Activated naive CD4-positive, alpha-beta T cell treated with anti-CD3 and anti-CD28 coated beads, Interleukin-2, amount 50 U/mL, for 72 hours (primary cell): ENCODE results near the gene ZBED2. TPM values are rescaled to one million over a fixed set of nuclear protein-coding genes. Genes with fewer than 3 reads are reported as not detected.
A peak's percentile ranks its signal among the peaks of the same experiment; 100 is the strongest.
"Not testable (repeated sequence)": the region's sequence is repeated elsewhere in the genome, so short reads cannot be mapped to it uniquely, and the experiment has no call there.

Experiments
- ATAC-seq, 2 donors: fragments of 150-1000 bp; cut with Tn5 transposase; 2 replicates each; pipeline ENCODE4 v1.10.0; 2021; ENCODE audit warnings: mild to moderate bottlenecking in 2 of 2, moderate library complexity in 2 of 2
- DNase-seq, 2 donors: peaks; one replicate each; pipeline ENCODE4 v3.0.0; 2021 to 2022; ENCODE audit warnings: low spot score in 2 of 2
- H3K27ac Mint-ChIP-seq, 2 donors: one replicate each; pipeline ENCODE4 v1.8.0; 2022; ENCODE audit warnings: mild to moderate bottlenecking in 2 of 2, mixed read lengths in 2 of 2
- H3K36me3 Mint-ChIP-seq, 2 donors: one replicate each; pipeline ENCODE4 v1.8.0; 2022; ENCODE audit warnings: mixed read lengths in 2 of 2
- H3K9me3 Mint-ChIP-seq, 2 donors: one replicate each; pipeline ENCODE4 v1.8.0; 2022; ENCODE audit warnings: mixed read lengths in 2 of 2
- total RNA-seq, 2 donors: library from RNA; stranded (reverse); gene quantifications; one replicate each; pipeline ENCODE4 v1.2.3, GENCODE V29; 2022

Gene ZBED2
- 100 to 1,000 TPM; 306 to 517 TPM for total RNA-seq

GRCh38 chr3:111595232-111595631, at the start of gene ZBED2:
ZBED2 (minus strand) TSS chr3:111595346; CDS start chr3:111594201, 1,145 bp downstream.
- peak within 1 kb of the TSS; percentile 96 to 98 for H3K27ac Mint-ChIP-seq
- DNase-seq (no peak), ATAC-seq (peak; percentile 66 to 77)

GRCh38 chr3:111639316-111639715, 44.2 kb upstream of the ZBED2 start:
- peaks cover 52 to 55% of the 10 kb centered on the region in 2 donors for H3K36me3 Mint-ChIP-seq
- H3K9me3 Mint-ChIP-seq, result peaks cover 31 to 44% of the 10 kb centered on the region in 2 donors
- ATAC-seq (no peak), DNase-seq (no peak)
- peak overlapping the region in 1 of 2 donors; percentile 83 for H3K27ac Mint-ChIP-seq

More at GRCh38 chr3:111595232-111595631, at the start of gene ZBED2:
- H3K9me3 Mint-ChIP-seq, result peaks cover 0 to 4% of the 10 kb centered on the region in 2 donors
- H3K36me3 Mint-ChIP-seq, result peaks cover 65 to 75% of the 10 kb centered on the region in 2 donors

- Mint-ChIP-seq H3K9me3 (peaks cover 14 to 25% of the 10 kb centered on the region in 2 donors), H3K27ac (no peak overlapping the region), H3K36me3 (peaks cover 34 to 42% of the 10 kb centered on the region in 2 donors)
- ATAC-seq (no peak), DNase-seq (no peak)
These were observed 41.3 kb upstream of the ZBED2 start for GRCh38 chr3:111636366-111636885.

- H3K27ac Mint-ChIP-seq, result no peak overlapping the region
These were observed 40.3 kb upstream of the ZBED2 start for GRCh38 chr3:111635403-111635802.

GRCh38 chr3:111630638-111631037, 35.5 kb upstream of the ZBED2 start:
- Mint-ChIP-seq H3K9me3 (peaks cover 10 to 41% of the 10 kb centered on the region in 2 donors), H3K36me3 (peaks cover 39 to 62% of the 10 kb centered on the region in 2 donors)
- DNase-seq, ATAC-seq, H3K27ac Mint-ChIP-seq: not testable (repeated sequence)

More at GRCh38 chr3:111635403-111635802, 40.3 kb upstream of the ZBED2 start:
- no peak for ATAC-seq
- DNase-seq, result no peak
- Mint-ChIP-seq H3K36me3 (peaks cover 32 to 44% of the 10 kb centered on the region in 2 donors), H3K9me3 (peaks cover 8 to 26% of the 10 kb centered on the region in 2 donors)

GRCh38 chr3:111629018-111629417, 33.9 kb upstream of the ZBED2 start:
- Mint-ChIP-seq H3K9me3 (peaks cover 10 to 41% of the 10 kb centered on the region in 2 donors), H3K36me3 (peaks cover 39 to 72% of the 10 kb centered on the region in 2 donors)
- H3K27ac Mint-ChIP-seq, ATAC-seq, DNase-seq: not testable (repeated sequence)

- peaks cover 39 to 69% of the 10 kb centered on the region in 2 donors for H3K36me3 Mint-ChIP-seq
- ATAC-seq (no peak), DNase-seq (no peak)
- no peak overlapping the region for H3K27ac Mint-ChIP-seq
- peaks cover 10 to 41% of the 10 kb centered on the region in 2 donors for H3K9me3 Mint-ChIP-seq
These were observed 31.9 kb upstream of the ZBED2 start for GRCh38 chr3:111627092-111627491.

GRCh38 chr3:111621535-111621934, 26.4 kb upstream of the ZBED2 start:
- no peak overlapping the region for H3K27ac Mint-ChIP-seq
- peaks cover 10 to 41% of the 10 kb centered on the region in 2 donors for H3K36me3 Mint-ChIP-seq
- DNase-seq, result peak in 1 of 2 donors; percentile 49
- H3K9me3 Mint-ChIP-seq, result peaks cover 0 to 4% of the 10 kb centered on the region in 2 donors
- peak in 1 of 2 donors; percentile 43 for ATAC-seq

- DNase-seq (no peak), ATAC-seq (no peak)
- peaks cover 4 to 8% of the 10 kb centered on the region in 2 donors for H3K9me3 Mint-ChIP-seq
- peaks cover 21 to 48% of the 10 kb centered on the region in 2 donors for H3K36me3 Mint-ChIP-seq
- peak overlapping the region in 1 of 2 donors; percentile 17 for H3K27ac Mint-ChIP-seq
These were observed 24.7 kb upstream of the ZBED2 start for GRCh38 chr3:111619833-111620232.

GRCh38 chr3:111618945-111619344, 23.8 kb upstream of the ZBED2 start:
- DNase-seq, result no peak
- peaks cover 9 to 13% of the 10 kb centered on the region in 2 donors for H3K9me3 Mint-ChIP-seq
- H3K27ac Mint-ChIP-seq, result peak overlapping the region; percentile 83 to 100
- no peak for ATAC-seq
- peaks cover 26 to 49% of the 10 kb centered on the region in 2 donors for H3K36me3 Mint-ChIP-seq

GRCh38 chr3:111617912-111618601, 22.9 kb upstream of the ZBED2 start:
- H3K36me3 Mint-ChIP-seq, result peaks cover 28 to 57% of the 10 kb centered on the region in 2 donors
- ATAC-seq (no peak), DNase-seq (no peak)
- H3K27ac Mint-ChIP-seq, result peak overlapping the region; percentile 83 to 100
- peaks cover 9 to 13% of the 10 kb centered on the region in 2 donors for H3K9me3 Mint-ChIP-seq

- Mint-ChIP-seq H3K27ac (peak overlapping the region; percentile 11 to 100), H3K36me3 (peaks cover 34 to 64% of the 10 kb centered on the region in 2 donors), H3K9me3 (peaks cover 9 to 13% of the 10 kb centered on the region in 2 donors)
- ATAC-seq (no peak), DNase-seq (no peak)
These were observed 22.3 kb upstream of the ZBED2 start for GRCh38 chr3:111617406-111617805.

- DNase-seq (peak; percentile 52 to 82), ATAC-seq (peak; percentile 85 to 92)
- H3K9me3 Mint-ChIP-seq, result peaks cover 10 to 13% of the 10 kb centered on the region in 2 donors
- peaks cover 41 to 71% of the 10 kb centered on the region in 2 donors for H3K36me3 Mint-ChIP-seq
- peak overlapping the region; percentile 98 to 100 for H3K27ac Mint-ChIP-seq
These were observed 21.4 kb upstream of the ZBED2 start for GRCh38 chr3:111616417-111617105.

GRCh38 chr3:111615880-111616279, 20.7 kb upstream of the ZBED2 start:
- ATAC-seq (no peak), DNase-seq (no peak)
- peaks cover 12 to 13% of the 10 kb centered on the region in 2 donors for H3K9me3 Mint-ChIP-seq
- H3K27ac Mint-ChIP-seq, result peak overlapping the region; percentile 98 to 100
- H3K36me3 Mint-ChIP-seq, result peaks cover 48 to 74% of the 10 kb centered on the region in 2 donors

GRCh38 chr3:111613294-111613693, 18.1 kb upstream of the ZBED2 start:
- DNase-seq (no peak), ATAC-seq (peak in 1 of 2 donors; percentile 20)
- peaks cover 66 to 80% of the 10 kb centered on the region in 2 donors for H3K36me3 Mint-ChIP-seq
- H3K27ac Mint-ChIP-seq, result peak overlapping the region; percentile 17 to 100
- peaks cover 12 to 16% of the 10 kb centered on the region in 2 donors for H3K9me3 Mint-ChIP-seq

GRCh38 chr3:111610612-111611054, 15.5 kb upstream of the ZBED2 start:
- no peak for DNase-seq
- peak overlapping the region; percentile 100 for H3K27ac Mint-ChIP-seq
- peak; percentile 57 to 60 for ATAC-seq
- H3K9me3 Mint-ChIP-seq, result peaks cover 9 to 16% of the 10 kb centered on the region in 2 donors
- peaks cover 59 to 69% of the 10 kb centered on the region in 2 donors for H3K36me3 Mint-ChIP-seq
